GM19395 (cell line): ENCODE measurements around the gene HLTF.
A peak's percentile ranks its signal among the peaks of the same experiment; 100 is the strongest.

Experiments
- ATAC-seq: cut with Tn5 transposase; IDR thresholded peaks from one replicate; pipeline ENCODE4 v1.9.1; 2021; ENCODE audit warnings: mild to moderate bottlenecking, moderate library complexity; ENCODE audit not compliant: unreplicated experiment

Gene HLTF

DNA sequence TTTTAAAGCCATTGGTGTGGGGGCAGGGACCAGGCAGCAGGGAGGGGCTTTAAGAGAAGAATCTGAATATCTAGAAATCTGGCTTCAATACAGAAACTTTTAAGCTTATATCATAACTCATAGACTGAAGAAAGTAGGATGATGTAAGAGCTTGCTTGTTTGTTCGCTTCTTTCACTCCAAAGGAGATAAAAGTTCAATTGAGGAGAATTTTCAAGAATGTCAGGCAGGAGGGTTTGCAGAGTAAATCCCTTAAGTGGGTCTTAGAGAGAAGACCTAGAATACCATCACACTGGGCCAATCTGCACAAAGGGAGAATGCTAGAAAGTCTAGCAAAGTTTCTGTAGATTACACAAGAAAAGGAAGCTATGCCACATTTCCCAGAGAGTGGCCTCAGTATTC is 4.1 kb upstream of the HLTF start:
- ATAC-seq, result no peak

DNA sequence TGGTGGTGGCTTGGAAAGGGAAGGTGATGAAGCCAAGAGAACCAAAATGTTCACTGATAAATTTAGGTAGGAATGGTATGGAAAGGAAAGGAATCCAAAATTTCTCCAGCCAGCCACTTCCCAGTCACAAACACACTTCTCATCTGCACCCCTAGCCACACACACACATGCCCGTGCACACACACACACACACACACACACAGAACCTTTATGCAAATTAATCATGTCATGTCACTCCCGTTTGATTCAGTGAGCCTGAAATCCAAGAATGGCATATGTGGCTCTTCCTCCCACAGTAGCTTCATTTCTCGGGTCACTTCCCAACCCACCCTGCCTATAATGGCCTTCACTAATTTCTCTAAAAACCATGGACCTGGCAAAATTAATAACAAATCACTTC is 3.1 kb upstream of the HLTF start:
- no peak for ATAC-seq

DNA sequence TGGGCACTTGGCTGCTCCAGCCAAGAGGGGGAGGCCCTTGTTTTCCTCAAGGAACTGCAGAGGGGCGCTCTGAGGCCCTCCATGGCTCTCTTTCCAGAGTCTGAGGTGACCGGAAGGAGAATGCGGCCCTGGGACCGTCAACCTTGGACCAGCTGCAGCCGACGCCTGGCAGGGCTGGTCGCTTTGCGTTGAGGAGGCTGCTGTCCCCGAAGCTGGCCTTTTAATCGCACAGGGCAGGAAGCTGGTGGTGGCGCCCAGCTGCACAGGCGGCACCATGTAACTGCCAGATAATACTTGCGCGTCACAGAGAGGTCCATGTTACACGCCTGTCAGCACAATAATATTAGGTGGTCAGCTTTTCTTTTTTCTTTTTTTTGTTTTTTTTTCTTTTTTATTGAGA is 875 bp upstream of the HLTF start:
- ATAC-seq, result no peak

DNA sequence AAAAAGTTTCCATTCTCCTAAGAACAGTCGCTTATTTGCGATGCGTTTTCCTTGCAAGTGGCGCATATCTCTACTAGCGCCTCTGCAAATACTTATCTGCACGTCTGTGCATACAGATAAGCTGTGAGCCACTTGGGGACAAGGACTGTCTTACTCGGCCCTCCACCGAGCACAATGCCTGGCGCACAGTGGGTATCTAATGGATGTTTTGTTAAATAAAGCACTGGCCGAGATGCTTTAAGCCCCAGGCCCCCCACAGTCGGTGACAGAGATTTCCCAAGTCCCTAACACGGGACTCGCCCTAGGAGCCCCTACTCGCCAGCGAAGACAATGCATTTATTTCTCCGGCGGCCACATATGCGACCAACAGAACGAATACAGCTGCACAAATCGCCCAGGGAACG is 503 bp downstream of the HLTF start:
- peak; percentile 38 for ATAC-seq

DNA sequence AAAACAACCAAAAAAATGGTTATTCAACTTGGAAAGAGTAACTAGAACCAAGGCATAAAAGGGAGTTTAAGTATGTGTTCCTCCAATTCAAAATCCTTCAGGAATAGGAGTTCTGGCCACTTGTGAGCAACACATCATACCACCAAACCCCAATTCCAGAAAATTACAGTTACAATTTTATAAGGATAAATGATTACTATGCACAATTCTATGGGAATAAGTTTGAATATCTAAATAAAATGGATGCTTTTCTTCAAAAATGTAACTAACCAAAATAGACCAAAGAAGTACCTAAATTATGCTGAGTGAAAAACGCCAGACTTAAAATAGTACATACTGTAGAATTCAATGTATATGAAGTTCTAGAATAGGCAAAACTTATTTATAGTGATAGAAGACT is 4.6 kb downstream of the HLTF start:
- ATAC-seq, result no peak

DNA sequence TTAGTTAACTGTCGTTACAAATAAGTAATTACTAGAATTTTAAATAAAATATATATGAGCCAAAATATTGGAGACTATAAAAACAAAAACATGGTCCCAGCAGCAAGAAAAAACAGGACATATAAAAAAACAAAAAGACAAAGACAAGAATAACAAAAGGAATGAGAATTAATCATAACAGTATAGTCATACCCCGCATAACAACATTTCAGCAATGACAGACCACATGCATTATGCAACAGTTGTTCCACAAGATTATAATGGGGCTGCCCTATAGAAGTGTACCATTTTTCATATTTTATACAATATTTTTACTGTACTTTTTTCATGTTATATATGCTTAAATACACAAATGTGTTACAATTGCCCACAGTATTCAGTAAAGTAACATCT is 5.6 kb downstream of the HLTF start:
- no peak for ATAC-seq

DNA sequence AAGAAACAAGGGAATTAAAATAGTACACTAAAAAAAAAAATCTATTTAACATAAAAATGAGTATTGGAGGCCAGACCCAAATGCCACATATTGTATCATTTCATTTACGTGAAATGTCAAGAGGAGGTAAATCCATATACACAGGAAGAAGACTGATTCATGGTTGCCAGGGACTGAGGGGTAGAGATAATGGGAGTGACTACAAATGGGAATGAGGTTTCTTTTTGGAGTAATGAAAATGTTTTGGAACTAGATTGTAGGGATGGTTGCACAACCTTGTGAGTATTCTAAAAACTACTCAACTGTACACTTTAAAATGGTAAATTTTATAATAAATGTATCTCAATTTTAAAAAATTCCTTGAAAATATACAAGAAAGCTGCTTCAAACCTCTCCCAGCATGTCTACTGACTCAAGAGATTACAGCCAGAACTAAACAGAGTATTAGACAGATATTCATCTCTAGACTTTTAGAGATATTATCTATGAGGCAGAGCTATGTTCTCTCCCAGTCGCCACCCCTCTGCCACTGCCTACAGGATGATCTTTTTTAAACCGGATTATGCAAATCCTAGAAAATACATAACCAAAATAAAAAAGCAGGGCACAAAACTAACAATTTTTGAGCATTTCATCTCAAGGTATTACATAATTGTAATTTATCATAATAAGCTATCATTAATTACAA is 6.2 kb downstream of the HLTF start:
- no peak for ATAC-seq

DNA sequence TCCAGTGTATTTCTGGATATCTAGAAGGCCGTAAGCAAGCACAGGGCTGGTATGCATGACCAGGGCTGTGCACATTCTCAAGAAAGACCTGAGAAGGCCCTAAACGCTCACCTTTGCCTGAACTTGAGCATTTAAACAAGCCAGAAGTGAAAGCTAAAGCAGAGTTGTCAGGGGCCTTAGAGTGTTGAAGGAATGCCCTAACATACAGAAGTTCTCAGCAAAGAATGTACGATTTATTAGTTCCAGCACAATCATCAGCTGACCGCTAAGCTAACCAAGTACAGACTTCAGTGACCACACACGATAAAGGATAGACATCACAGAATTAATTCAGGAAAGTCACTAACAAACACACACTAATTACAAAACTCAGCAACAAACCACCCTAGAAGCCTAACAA is 8.7 kb downstream of the HLTF start:
- ATAC-seq, result no peak

DNA sequence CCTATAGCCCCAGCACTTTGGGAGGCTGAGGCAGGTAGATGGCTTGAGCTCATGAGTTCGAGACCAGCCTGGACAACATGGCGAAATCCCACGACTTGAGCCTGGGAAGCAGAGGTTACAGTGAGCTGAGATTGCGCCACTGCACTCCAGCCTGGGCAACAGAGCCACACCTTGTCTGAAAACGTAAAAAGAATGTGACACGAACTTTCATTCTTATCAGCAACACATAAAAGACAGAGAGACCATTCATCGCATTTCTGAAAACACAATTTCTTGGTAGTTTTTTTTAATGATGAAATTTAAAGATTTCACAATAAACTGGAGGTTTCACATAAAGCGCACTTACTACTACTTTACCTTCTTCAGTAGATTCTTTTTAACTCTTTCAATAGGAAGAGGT is 18.4 kb downstream of the HLTF start:
- no peak for ATAC-seq

DNA sequence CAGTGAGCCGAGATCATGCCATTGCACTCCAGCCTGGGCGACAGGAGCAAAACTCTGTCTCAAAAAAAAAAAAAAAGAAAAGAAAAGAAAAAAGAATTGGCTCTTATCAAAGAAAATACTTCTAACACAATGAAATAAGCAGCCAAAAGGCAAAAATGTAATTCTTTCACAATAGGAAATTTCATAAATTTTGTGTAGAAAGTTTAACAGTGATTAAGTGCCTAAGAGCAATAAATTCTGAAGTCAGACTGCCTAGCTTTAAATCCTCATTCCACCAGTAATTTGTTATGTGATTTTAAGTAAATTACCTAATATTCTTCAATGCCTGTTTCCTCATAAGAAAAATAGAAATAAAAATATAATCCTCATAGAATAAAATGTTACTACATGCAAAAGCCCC is 24.6 kb downstream of the HLTF start:
- no peak for ATAC-seq

DNA sequence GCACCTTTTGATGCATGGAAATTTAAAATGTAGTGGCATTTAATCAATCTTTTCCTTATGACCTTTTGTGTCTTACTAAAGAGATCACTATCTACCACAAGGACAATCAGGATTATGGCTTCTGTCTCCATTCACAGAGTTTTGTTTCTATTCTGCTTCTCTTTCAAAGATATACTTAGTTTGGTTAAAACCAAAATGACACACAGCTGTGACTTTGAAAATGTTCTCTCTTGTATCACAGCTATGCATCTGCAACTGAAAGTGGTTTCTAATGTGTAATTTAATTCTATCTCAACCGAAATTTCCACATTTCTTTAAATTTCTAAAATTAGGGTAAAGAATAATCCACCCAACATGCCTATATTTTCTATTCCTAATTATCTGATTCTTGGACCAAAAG is 27.7 kb downstream of the HLTF start:
- peak; percentile 89 for ATAC-seq

DNA sequence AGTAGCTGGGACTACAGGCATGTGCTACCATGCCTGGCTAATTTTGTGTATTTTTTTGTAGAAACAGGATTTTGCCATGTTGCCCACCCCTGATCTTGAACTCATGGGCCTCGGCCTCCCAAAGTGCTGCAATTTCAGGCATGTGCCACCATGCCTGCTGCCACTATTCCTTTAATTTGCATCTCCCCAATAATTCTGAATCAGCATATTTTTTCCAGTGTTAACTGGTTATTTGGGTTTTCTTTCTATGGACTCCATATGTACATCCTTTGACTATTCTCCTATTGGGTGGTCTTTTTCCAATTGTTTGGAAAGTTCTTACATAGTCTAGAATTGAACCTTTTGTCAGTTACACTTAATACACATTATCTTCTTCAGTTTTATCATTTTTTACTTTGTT is 28.1 kb downstream of the HLTF start:
- no peak for ATAC-seq

DNA sequence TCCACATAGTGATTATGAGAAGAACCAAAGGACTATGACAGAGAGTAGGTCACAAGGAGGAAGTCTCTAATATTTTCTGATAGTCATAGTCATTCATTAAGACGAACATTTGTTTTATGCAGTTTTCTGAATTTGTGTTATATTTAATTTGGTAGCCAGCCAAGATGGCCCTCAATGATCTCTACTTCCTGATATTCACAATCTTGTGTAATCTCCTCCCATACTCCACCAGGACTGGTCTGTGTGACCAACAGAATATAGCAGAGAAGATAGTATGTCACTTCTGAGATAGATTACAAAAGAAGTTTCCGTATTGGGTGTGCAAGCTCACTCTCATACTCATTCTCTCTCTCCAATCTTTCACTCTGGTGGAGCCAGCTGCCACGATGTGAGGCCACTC is 30.8 kb downstream of the HLTF start:
- no peak for ATAC-seq

DNA sequence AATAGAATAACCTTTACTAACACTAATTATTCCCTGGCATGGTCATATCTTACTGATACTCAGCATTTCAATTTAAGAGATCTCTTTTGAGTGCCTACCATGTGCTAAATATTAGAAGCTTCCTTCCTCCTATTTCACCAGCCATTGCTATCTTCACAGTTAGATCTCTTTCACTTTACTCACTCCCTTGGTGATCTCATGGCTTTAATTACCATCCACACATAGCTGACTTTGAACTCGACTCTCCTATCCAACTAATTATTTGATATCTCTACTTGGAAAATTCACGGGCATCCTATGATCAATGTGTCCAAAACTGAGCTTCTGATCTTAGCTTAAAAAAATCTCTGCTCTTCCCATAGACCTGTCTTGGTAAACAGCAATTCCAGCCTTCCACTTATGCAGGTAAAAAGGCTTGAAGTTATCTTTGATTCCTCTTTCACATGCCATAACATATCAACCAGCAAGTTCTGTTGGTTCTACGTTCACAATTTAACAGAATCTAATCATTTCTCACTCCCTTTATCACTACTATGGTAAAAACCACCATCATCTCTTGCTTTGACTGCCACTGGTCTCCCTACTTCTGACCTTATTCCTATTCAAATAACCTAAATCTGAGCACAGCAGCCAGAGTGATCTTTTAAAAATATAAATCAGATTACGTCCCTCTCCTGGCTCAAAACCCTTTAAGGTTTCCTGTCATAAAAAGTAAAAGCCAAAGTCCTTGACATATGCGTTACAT is 41.8 kb downstream of the HLTF start:
- ATAC-seq, result no peak

DNA sequence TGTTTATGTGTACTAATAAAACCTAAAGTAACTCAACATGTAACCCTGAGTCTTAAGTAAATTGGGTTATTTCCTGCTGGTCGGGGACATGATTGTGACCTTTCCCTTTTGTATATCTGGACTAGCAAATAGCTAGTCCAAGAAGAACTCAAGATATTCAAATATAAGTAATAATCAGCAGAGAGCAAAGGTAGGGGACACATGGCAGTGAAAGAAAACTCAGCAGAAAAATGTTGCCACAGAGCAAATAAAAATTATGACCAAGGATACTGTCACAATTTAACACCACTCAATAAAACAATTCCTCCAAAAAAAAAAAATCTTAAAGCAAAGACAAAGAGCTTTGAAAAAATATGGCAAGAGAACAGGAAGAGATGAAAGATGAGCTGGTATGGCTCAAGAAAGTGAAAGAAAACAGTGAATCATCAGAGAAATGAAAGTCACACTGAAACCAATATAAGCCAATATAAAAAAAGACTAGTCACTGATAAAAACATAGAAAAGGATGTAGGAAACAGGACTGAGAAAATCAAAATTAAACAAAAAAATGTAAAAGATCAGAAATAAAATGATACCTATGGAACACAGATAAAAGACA is 43.4 kb downstream of the HLTF start:
- ATAC-seq, result peak; percentile 95

DNA sequence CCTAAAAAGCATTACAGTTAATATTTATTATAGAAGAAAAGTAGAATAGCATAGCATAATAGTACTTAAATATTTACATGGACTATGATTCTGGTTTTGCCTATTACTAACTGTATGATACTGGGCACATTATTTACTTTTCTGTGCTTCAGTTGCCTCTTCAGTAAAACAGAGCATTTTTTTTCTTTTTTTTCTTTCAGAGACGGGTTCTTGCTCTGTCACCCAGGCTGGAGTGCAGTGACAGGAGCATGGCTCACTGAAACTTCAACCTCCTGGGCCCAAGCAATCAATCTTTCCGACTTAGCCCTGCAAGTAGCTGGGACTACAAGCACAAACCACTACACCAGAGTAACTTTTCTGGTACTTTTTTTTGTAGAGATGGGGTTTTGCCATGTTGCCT is 48.0 kb downstream of the HLTF start:
- no peak for ATAC-seq

DNA sequence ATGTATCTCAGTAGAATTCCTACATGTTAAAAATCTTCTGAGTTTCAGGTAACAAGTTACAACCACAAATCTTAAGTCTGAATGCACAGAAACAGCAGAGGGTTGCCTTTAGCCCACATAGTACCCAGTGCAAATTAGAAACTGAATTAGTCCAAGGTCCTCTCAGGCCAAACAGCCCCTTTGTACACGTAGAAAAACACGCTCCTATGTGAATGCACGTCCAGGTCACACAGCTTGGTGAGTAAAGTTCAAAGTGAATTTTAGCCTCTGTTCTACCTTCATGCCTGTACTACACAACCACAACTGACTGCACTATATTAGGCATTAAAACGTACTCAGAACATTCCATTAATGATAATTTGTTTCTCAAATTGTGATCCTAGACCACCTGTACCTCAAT is 48.6 kb downstream of the HLTF start:
- no peak for ATAC-seq

DNA sequence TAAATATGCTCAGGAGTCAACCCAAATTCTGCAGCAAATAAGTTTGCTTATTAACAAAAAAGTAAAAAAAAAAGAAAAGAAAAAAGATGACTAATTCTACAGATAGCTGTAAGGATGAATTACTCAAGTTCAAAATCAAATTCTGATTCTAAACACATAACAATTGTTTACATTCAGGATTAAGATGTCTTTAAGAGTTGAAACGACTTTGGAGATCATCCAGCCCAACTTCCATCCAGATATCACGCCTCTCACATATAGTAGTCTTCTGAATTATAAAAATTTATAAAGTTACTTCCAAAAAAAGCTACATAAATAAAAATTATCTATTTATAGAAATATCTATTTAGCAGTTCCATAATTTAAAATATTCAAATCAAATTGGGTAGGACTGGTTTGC is 55.2 kb downstream of the HLTF start:
- no peak for ATAC-seq

DNA sequence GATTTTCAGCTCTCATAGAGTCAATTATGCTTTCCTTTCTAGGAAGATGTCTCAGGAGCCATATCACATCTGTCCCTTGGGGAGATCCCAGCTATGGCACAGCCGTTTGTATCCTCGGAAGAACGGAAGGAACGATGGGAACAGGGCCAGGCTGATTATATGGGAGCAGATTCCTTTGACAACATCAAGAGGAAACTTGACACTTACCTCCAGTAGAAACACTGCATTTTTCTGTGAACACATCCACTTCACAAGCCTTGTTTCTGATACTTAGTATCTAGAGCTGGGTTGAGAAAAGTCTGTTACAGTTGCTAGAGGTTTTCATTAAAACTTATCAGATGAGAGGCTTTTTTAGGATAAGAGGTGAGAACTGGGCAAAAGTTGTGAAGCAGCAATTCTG is 59.6 kb downstream of the HLTF start:
- ATAC-seq, result no peak

DNA sequence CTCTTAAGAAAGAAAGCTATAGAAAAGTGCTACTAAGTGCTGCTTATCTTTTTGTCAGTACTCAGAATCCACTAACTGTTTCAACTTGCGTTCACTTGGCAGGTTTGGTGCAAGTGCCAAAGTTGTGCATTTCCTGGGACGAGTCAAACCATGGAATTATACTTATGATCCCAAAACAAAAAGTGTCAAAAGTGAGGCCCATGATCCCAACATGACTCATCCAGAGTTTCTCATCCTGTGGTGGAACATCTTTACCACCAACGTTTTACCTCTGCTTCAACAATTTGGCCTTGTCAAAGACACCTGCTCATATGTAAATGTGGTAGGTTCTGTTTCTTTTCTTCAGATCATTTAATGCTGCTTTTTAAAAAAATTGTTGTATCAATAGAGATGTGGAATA is 62.4 kb downstream of the HLTF start:
- no peak for ATAC-seq

DNA sequence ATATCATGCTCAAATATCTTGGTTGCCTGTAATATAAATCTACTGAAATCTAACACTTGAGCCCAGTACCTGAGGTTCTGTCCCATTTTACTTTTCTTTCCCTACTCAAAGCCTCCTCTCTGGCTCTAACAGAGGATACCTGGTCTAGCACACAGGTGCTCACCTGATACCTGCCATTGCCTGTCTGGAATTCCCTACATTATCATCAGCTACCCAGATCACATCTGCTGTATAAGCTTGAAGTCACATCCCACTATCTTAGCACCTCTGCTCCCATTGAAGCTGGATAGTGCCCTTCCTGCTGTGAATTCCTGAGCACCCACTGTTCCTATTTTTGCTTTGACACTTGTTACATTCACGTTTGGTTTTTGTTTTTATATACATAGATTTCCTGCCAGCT is 64.5 kb downstream of the HLTF start:
- no peak for ATAC-seq

DNA sequence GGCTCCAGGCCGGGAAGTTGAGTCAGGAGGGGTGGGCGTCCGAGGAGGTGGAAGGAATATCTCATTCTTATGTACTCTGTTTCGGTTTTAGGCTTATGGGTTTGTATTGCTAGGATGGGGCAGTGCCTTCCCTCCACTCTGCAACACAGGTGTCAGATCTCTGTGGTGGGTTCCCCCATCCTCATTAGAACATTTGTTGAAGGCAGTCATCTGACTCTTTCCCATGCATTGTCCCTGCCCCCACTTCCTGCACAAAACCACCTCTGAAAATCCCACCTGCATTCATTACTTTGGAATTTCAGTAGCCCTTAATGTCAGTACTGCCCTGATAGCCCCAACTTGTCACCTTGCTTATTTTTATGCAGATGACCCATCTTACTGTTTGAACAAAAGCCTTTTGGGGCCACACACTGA is 65.5 kb downstream of the HLTF start:
- ATAC-seq, result no peak
